ENCODE data around the gene HSD11B2. TPM values are rescaled to one million over a fixed set of nuclear protein-coding genes. Genes with fewer than 3 reads are reported as not detected.

The HSD11B2 gene
- total RNA-seq, 1 experiment from 2014 or later: 5.3 TPM

GRCh38 chr16:67421030-67421429 lies 9.9 kb upstream of the HSD11B2 start:
- no peaks in the 10 kb centered on the region for H3K9me2 ChIP-seq (ENCODE audit: insufficient read depth)
- H3K27ac ChIP-seq: no peak overlapping the region
- peaks cover 5% of the 10 kb centered on the region for H3K4me1 ChIP-seq (replicated peaks; ENCODE audit: insufficient read depth)
- no peaks in the 10 kb centered on the region for H4K20me1 ChIP-seq (ENCODE audit: insufficient read depth)
- intact Hi-C loops (cut with micrococcal nuclease; ENCODE audit: unreplicated experiment): no loop called here
- CTCF ChIA-PET: no interaction called here
- no peak overlapping the region for H2AFZ ChIP-seq
- TF ChIP-seq CTCF (conservative IDR thresholded peaks at IDR 0.05) (no peak), EZH2 (IDR thresholded peaks at IDR 0.05; ENCODE audit: low read depth) (no peak)
- no peaks in the 10 kb centered on the region for H3K27me3 ChIP-seq (ENCODE audit: insufficient read depth, low read depth)
- H3K4me2 ChIP-seq: no peak overlapping the region
- H3K36me3 ChIP-seq (ENCODE audit: low read depth): no peaks in the 10 kb centered on the region
- peaks cover 6% of the 10 kb centered on the region; the same call in 1 of the 2 replicates for H3F3A ChIP-seq (ENCODE audit: insufficient read depth, low read depth)
- no peaks in the 10 kb centered on the region for H3K79me2 ChIP-seq (ENCODE audit: low read depth)
- POLR2A ChIA-PET (ENCODE audit: unreplicated experiment): no interaction called here
- H3K4me3 ChIP-seq: no peak overlapping the region
- BruUV-seq (replicated peaks): no TSS peak
- no peaks in the 10 kb centered on the region for H3K9me3 ChIP-seq (ENCODE audit: insufficient read depth, low read depth)
- DNase-seq: no peak

- Histone ChIP-seq H3K27ac (no peak overlapping the region), H2AFZ (no peak overlapping the region), H3K4me2 (no peak overlapping the region), H3K9me3 (ENCODE audit: insufficient read depth, low read depth) (no peaks in the 10 kb centered on the region), H3K4me1 (replicated peaks; ENCODE audit: insufficient read depth) (no peaks in the 10 kb centered on the region), H3F3A (ENCODE audit: insufficient read depth, low read depth) (no peaks in the 10 kb centered on the region; the same call in 1 of the 2 replicates), H3K79me2 (ENCODE audit: low read depth) (no peaks in the 10 kb centered on the region), H3K36me3 (ENCODE audit: low read depth) (no peaks in the 10 kb centered on the region), H3K9me2 (ENCODE audit: insufficient read depth) (no peaks in the 10 kb centered on the region), H3K4me3 (no peak overlapping the region), H4K20me1 (ENCODE audit: insufficient read depth) (no peaks in the 10 kb centered on the region), H3K27me3 (ENCODE audit: insufficient read depth, low read depth) (no peaks in the 10 kb centered on the region)
- DNase-seq: no peak
- TF ChIP-seq CTCF (conservative IDR thresholded peaks at IDR 0.05) (no peak), EZH2 (IDR thresholded peaks at IDR 0.05; ENCODE audit: low read depth) (no peak)
- no TSS peak for BruUV-seq (replicated peaks)
- CTCF ChIA-PET: interaction anchor here (0.5 to 0.6 kb wide), 2 partner anchors 37 to 41 kb away, joined by 4 to 8 read pairs; no protein-coding TSS in a partner anchor
- POLR2A ChIA-PET (ENCODE audit: unreplicated experiment): no interaction called here
- intact Hi-C loops (cut with micrococcal nuclease; ENCODE audit: unreplicated experiment): no loop called here
These were observed 7.9 kb upstream of the HSD11B2 start for GRCh38 chr16:67423015-67423414.

- POLR2A ChIA-PET (ENCODE audit: unreplicated experiment): no interaction called here
- intact Hi-C loops (cut with micrococcal nuclease; ENCODE audit: unreplicated experiment): no loop called here
- DNase-seq: no peak
- no peaks in the 10 kb centered on the region for H3K36me3 ChIP-seq (ENCODE audit: low read depth)
- H3F3A ChIP-seq (ENCODE audit: insufficient read depth, low read depth): peaks cover 4% of the 10 kb centered on the region; the same call in 1 of the 2 replicates
- TF ChIP-seq CTCF (conservative IDR thresholded peaks at IDR 0.05) (no peak), EZH2 (IDR thresholded peaks at IDR 0.05; ENCODE audit: low read depth) (no peak)
- H3K4me3 ChIP-seq: no peak overlapping the region
- CTCF ChIA-PET: interaction anchor here (0.5 to 0.6 kb wide), 3 partner anchors 38 to 423 kb away, joined by 4 to 8 read pairs (median 6); no protein-coding TSS in a partner anchor
- no peaks in the 10 kb centered on the region for H3K9me3 ChIP-seq (ENCODE audit: insufficient read depth, low read depth)
- no peaks in the 10 kb centered on the region; the same call in 1 of the 2 replicates for H3K4me1 ChIP-seq (replicated peaks; ENCODE audit: insufficient read depth)
- no TSS peak for BruUV-seq (replicated peaks)
- H3K4me2 ChIP-seq: no peak overlapping the region
- H3K79me2 ChIP-seq (ENCODE audit: low read depth): no peaks in the 10 kb centered on the region
- H3K27ac ChIP-seq: no peak overlapping the region
- H4K20me1 ChIP-seq (ENCODE audit: insufficient read depth): no peaks in the 10 kb centered on the region
- no peaks in the 10 kb centered on the region for H3K27me3 ChIP-seq (ENCODE audit: insufficient read depth, low read depth)
- no peaks in the 10 kb centered on the region for H3K9me2 ChIP-seq (ENCODE audit: insufficient read depth)
- no peak overlapping the region for H2AFZ ChIP-seq
These were observed 7.2 kb upstream of the HSD11B2 start for GRCh38 chr16:67423611-67424260.

Measured in PC-9 (cell line).